ENCODE data around the gene LYRM4. TPM values are rescaled to one million over a fixed set of nuclear protein-coding genes. Genes with fewer than 3 reads are reported as not detected.

Gene LYRM4
- total RNA-seq, 1 experiment from 2014 or later, result 44.3 TPM

DNA sequence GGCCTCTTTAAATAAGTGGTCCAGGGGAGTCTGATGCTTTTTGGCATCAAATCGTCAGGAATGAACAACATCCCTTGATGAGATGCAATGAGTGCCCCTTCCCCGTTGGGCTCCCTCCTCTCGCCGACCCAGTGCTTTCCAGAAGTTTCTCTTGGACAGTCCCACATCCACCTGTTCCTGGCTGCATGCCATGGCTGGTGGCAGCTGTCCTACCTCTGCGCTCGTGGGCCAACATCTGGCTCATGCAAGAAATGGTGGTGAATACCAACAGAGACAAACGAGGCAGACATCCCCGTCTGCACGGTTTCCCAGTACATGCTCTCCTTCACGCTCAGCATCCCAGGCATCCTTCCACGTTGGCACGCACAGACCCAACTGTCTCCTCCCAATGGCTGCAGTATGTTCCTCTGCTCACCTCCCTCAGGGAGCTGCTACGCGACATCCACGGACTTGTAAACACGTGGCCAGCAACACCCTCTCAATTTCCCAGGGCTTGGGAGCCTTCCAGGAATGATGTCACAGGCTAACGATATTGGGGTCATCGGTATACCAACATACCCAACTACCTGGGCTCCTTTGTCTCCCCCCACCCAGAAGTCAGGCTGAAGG, 138.1 kb downstream of the LYRM4 start:
- no peak overlapping the region for H2AFZ ChIP-seq (ENCODE audit: low read length)
- no peak for DNase-seq
- TF ChIP-seq, protein P1, sequence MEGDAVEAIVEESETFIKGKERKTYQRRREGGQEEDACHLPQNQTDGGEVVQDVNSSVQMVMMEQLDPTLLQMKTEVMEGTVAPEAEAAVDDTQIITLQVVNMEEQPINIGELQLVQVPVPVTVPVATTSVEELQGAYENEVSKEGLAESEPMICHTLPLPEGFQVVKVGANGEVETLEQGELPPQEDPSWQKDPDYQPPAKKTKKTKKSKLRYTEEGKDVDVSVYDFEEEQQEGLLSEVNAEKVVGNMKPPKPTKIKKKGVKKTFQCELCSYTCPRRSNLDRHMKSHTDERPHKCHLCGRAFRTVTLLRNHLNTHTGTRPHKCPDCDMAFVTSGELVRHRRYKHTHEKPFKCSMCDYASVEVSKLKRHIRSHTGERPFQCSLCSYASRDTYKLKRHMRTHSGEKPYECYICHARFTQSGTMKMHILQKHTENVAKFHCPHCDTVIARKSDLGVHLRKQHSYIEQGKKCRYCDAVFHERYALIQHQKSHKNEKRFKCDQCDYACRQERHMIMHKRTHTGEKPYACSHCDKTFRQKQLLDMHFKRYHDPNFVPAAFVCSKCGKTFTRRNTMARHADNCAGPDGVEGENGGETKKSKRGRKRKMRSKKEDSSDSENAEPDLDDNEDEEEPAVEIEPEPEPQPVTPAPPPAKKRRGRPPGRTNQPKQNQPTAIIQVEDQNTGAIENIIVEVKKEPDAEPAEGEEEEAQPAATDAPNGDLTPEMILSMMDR (conservative IDR thresholded peaks at IDR 0.05), result no peak
- H3K18ac ChIP-seq (ENCODE audit: insufficient read length, low read depth, low read length), result no peak overlapping the region
- Mint-ChIP-seq H3K36me3 (ENCODE audit: insufficient read depth in 1 of 3, low read depth in 3 of 3) (peaks cover 5 to 6% (median 6%) of the 10 kb centered on the region in 3 experiments; a peak in 3 of 7 replicates), H3K4me3 (no peak overlapping the region), H3K4me1 (peaks cover 8 to 13% of the 10 kb centered on the region in 2 experiments), H3K27me3 (ENCODE audit: low read depth) (no peaks in the 10 kb centered on the region), H3K27ac (no peak overlapping the region), H3K9me3 (no peaks in the 10 kb centered on the region; a peak in 1 of 5 replicates)
- no peaks in the 10 kb centered on the region for H3K79me1 ChIP-seq (ENCODE audit: insufficient read depth, low read depth, low read length, poor library complexity, severe bottlenecking)
- H3K14ac ChIP-seq (ENCODE audit: insufficient read depth, low read length), result no peak overlapping the region; the same call in 1 of the 2 replicates
- no peak overlapping the region for H2BK12ac ChIP-seq (ENCODE audit: insufficient read length, low read depth, low read length)
- no CpG with 5 or more reads among the region's 18 CpGs for WGBS (ENCODE audit: extremely low coverage, insufficient read length, low lambda C conversion rate)
- H3K23ac ChIP-seq (ENCODE audit: insufficient read length, low read depth, low read length), result no peak overlapping the region
- H3K4me1 ChIP-seq (ENCODE audit: insufficient read depth, low read length), result peaks cover 4% of the 10 kb centered on the region; the same call in 1 of the 2 replicates
- H3K4me2 ChIP-seq (ENCODE audit: insufficient read depth, insufficient read length, low read length), result no peak overlapping the region
- no peak overlapping the region for H3K56ac ChIP-seq (ENCODE audit: insufficient read length, low read depth, low read length)
- H3K79me2 ChIP-seq (ENCODE audit: insufficient read depth, low read length), result no peaks in the 10 kb centered on the region
- H2BK20ac ChIP-seq (ENCODE audit: low read depth, low read length, poor library complexity, severe bottlenecking), result no peak overlapping the region
- no peak overlapping the region for H3T11ph ChIP-seq (ENCODE audit: low read length)
- no peak overlapping the region for H4K5ac ChIP-seq (ENCODE audit: insufficient read length, low read depth, low read length)
- H2AK5ac ChIP-seq (ENCODE audit: insufficient read length, low read length), result no peak overlapping the region
- H3K23me2 ChIP-seq (ENCODE audit: insufficient read length, low read depth, low read length, poor library complexity, severe bottlenecking), result peaks cover 4% of the 10 kb centered on the region
- no peak overlapping the region for H2BK5ac ChIP-seq (ENCODE audit: insufficient read length, low read length)
- no peaks in the 10 kb centered on the region for H4K20me1 ChIP-seq (ENCODE audit: control insufficient read depth, insufficient read depth, insufficient read length)
- H3K9ac ChIP-seq (ENCODE audit: extremely low read depth, insufficient read length, low read length), result no peak overlapping the region
- no peak overlapping the region for H3K27ac ChIP-seq (ENCODE audit: insufficient read length, low read depth, low read length)
- H4K8ac ChIP-seq (replicated peaks; ENCODE audit: insufficient read length, low read depth, low read length), result peak overlapping the region; percentile 64
- H2BK15ac ChIP-seq (ENCODE audit: low read depth, low read length), result peak overlapping the region; percentile 83; the same call in 1 of the 2 replicates
- H4K91ac ChIP-seq (ENCODE audit: insufficient read length, low read depth, low read length), result no peak overlapping the region
- no peaks in the 10 kb centered on the region for H3K9me3 ChIP-seq (ENCODE audit: control insufficient read depth, low read depth, low read length)
- no peaks in the 10 kb centered on the region for H3K27me3 ChIP-seq (ENCODE audit: insufficient read depth, low read length)
- H3K4ac ChIP-seq (ENCODE audit: low read depth, low read length), result no peak overlapping the region
- no peak overlapping the region for H2BK120ac ChIP-seq (ENCODE audit: low read depth, low read length, poor library complexity, severe bottlenecking)

All from H9 (cell line).